22Rv1 (cell line): ENCODE data around the gene SLC9A9.

Experiments
- ZFX ChIP-seq: fragments of 450-650 bp; IDR thresholded peaks from 2 replicates; pipeline ENCODE4 v1.6.1; 2017; ENCODE audit warnings: antibody characterized with exemption, borderline replicate concordance
- TF ChIP-seq, protein P1 (sequence below): fragments of 450-650 bp; IDR thresholded peaks from 2 replicates; pipeline ENCODE4 v1.5.1; 2017; ENCODE audit warnings: mild to moderate bottlenecking

DNA sequence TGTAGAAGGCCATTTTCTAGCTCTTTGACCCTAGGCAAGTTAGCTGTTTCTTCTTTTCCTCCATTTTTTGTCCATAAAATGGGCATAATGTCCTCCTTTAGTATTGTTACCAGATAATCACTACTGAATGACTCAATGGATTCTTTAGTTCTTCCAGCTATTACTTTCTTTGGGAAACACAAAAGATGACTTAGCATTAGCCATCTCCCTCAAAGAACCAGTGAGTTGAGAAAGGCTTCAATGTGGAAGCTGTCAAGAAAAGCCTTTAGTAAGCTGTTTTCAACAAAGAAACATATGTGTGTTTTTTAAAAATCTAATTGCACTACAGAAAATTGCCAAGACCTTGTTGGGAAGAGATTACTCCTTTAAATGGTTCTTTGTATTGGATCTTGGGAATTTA, 135.7 kb downstream of the SLC9A9 start:
- TF ChIP-seq, protein P1, sequence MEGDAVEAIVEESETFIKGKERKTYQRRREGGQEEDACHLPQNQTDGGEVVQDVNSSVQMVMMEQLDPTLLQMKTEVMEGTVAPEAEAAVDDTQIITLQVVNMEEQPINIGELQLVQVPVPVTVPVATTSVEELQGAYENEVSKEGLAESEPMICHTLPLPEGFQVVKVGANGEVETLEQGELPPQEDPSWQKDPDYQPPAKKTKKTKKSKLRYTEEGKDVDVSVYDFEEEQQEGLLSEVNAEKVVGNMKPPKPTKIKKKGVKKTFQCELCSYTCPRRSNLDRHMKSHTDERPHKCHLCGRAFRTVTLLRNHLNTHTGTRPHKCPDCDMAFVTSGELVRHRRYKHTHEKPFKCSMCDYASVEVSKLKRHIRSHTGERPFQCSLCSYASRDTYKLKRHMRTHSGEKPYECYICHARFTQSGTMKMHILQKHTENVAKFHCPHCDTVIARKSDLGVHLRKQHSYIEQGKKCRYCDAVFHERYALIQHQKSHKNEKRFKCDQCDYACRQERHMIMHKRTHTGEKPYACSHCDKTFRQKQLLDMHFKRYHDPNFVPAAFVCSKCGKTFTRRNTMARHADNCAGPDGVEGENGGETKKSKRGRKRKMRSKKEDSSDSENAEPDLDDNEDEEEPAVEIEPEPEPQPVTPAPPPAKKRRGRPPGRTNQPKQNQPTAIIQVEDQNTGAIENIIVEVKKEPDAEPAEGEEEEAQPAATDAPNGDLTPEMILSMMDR = no peak
- no peak for TF ChIP-seq ZFX
